Adrenal gland (tissue), 5 donors: Measurements from ENCODE around the gene BCAR3.

Experiments
- POLR2A ChIP-seq, 2 donors: fragments of 450-650 bp; IDR thresholded peaks; one replicate each; pipeline ENCODE4 v1.6.1; 2017; ENCODE audit warnings: antibody characterized with exemption in 2 of 2, mild to moderate bottlenecking in 2 of 2, moderate library complexity in 1 of 2
- TF ChIP-seq, protein P1 (sequence below), 6 experiments: fragments of 450-650 bp in 4 of 6; fragments of 200-600 bp in 2 of 6; sonication (generic) in 1 of 6; IDR thresholded peaks; 1 replicate in 5 of 6; 2 replicates in 1 of 6; pipeline versions ENCODE4 v1.5.1 to v1.8.0; 2016 to 2021; ENCODE audit warnings: antibody characterized with exemption in 6 of 6, mild to moderate bottlenecking in 2 of 6, moderate library complexity in 1 of 6
- donor health status: DM: no; HTN: no; CAD: no.

DNA sequence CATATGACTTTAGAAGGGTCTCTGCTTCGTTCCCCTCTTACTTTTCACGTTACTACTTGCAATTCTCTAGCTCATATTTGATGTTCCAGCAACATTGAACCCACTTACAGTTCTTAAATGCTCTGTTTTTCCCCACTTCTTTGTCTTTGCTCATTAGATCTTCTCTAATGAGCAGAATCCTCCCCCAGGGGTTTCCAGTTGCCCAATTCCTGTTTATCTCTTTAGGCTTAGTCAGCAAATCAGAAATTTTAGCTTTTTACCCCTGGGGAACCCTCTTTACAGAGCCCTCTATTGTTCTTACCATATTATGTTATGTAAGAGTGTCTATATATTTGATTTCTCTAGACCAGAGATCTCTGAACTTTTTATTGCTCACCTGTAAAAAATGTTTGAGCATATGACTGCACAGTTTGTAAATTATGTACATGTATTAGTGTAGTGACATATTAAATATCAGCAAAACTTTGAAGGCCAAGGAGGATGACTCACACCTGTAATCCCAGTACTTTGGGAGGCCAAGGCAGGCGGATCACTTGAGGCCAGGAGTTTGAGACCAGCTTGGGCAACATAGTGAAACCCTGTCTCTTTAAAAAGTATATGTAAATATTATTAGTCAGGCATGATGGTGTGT lies 162.3 kb downstream of the BCAR3 start:
- TF ChIP-seq POLR2A (IDR thresholded peaks at IDR 0.05), result no peak
- TF ChIP-seq, protein P1, sequence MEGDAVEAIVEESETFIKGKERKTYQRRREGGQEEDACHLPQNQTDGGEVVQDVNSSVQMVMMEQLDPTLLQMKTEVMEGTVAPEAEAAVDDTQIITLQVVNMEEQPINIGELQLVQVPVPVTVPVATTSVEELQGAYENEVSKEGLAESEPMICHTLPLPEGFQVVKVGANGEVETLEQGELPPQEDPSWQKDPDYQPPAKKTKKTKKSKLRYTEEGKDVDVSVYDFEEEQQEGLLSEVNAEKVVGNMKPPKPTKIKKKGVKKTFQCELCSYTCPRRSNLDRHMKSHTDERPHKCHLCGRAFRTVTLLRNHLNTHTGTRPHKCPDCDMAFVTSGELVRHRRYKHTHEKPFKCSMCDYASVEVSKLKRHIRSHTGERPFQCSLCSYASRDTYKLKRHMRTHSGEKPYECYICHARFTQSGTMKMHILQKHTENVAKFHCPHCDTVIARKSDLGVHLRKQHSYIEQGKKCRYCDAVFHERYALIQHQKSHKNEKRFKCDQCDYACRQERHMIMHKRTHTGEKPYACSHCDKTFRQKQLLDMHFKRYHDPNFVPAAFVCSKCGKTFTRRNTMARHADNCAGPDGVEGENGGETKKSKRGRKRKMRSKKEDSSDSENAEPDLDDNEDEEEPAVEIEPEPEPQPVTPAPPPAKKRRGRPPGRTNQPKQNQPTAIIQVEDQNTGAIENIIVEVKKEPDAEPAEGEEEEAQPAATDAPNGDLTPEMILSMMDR (IDR thresholded peaks at IDR 0.05), result no peak
